ENCODE results near the gene TPRA1.

The TPRA1 gene

GRCh38 chr3:127578802-127579201, 11.7 kb downstream of the TPRA1 start:
- peaks cover 7% of the 10 kb centered on the region for H3K36me3 ChIP-seq (ENCODE audit: control insufficient read depth, insufficient read depth, low read length)
- no peaks in the 10 kb centered on the region for H3K9me3 ChIP-seq (ENCODE audit: control insufficient read depth, low read length)
- H3K27me3 ChIP-seq (ENCODE audit: control insufficient read depth, insufficient read depth, low read length, poor library complexity, severe bottlenecking), result no peaks in the 10 kb centered on the region
- H3K27ac ChIP-seq (ENCODE audit: insufficient read depth, low read depth, low read length, poor library complexity, severe bottlenecking), result no peak overlapping the region
- peaks cover 3% of the 10 kb centered on the region for H3K4me1 ChIP-seq (ENCODE audit: control insufficient read depth, insufficient read depth, low read length)
- 91 to 94% methylated on average over 6 of the region's 6 CpGs for WGBS, 2 experiments
- H3K4me3 ChIP-seq (ENCODE audit: insufficient read depth, low read depth, low read length), result no peak overlapping the region

GRCh38 chr3:127578168-127578567, 12.4 kb downstream of the TPRA1 start:
- no peak overlapping the region for H3K27ac ChIP-seq (ENCODE audit: insufficient read depth, low read depth, low read length, poor library complexity, severe bottlenecking)
- peaks cover 3% of the 10 kb centered on the region for H3K4me1 ChIP-seq (ENCODE audit: control insufficient read depth, insufficient read depth, low read length)
- no peak overlapping the region for H3K4me3 ChIP-seq (ENCODE audit: insufficient read depth, low read depth, low read length)
- H3K9me3 ChIP-seq (ENCODE audit: control insufficient read depth, low read length), result no peaks in the 10 kb centered on the region
- no peaks in the 10 kb centered on the region for H3K27me3 ChIP-seq (ENCODE audit: control insufficient read depth, insufficient read depth, low read length, poor library complexity, severe bottlenecking)
- 77 to 90% methylated on average over 2 of the region's 2 CpGs for WGBS, 2 experiments
- H3K36me3 ChIP-seq (ENCODE audit: control insufficient read depth, insufficient read depth, low read length), result peaks cover 7% of the 10 kb centered on the region

DNA sequence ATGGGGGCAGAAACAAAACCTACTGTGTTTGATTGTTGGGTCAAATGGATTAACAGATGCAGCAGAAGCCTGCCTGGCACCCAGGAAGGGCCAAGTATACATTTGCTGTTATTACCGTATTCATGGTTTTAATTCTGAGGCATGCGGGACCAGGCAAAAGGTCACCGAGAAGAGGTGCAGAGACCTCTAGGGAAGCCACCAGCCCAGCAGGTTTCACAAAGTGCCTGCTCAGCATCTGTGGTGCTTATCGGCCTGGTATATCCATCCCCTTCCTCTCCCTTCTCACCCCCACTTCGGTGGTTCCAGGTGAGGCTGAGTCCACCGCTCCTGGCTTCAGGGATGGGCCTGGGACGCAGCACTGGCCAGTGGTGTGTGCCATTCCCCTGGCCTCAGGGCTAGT, 13.1 kb downstream of the TPRA1 start:
- no peaks in the 10 kb centered on the region for H3K27me3 ChIP-seq (ENCODE audit: control insufficient read depth, insufficient read depth, low read length, poor library complexity, severe bottlenecking)
- no peak overlapping the region for H3K4me3 ChIP-seq (ENCODE audit: insufficient read depth, low read depth, low read length)
- WGBS, 2 experiments, result 91 to 96% methylated on average over 7 of the region's 7 CpGs
- peaks cover 7% of the 10 kb centered on the region for H3K36me3 ChIP-seq (ENCODE audit: control insufficient read depth, insufficient read depth, low read length)
- peaks cover 3% of the 10 kb centered on the region for H3K4me1 ChIP-seq (ENCODE audit: control insufficient read depth, insufficient read depth, low read length)
- no peak overlapping the region for H3K27ac ChIP-seq (ENCODE audit: insufficient read depth, low read depth, low read length, poor library complexity, severe bottlenecking)
- no peaks in the 10 kb centered on the region for H3K9me3 ChIP-seq (ENCODE audit: control insufficient read depth, low read length)

- Histone ChIP-seq H3K4me1 (ENCODE audit: control insufficient read depth, insufficient read depth, low read length) (peaks cover 3% of the 10 kb centered on the region), H3K27me3 (ENCODE audit: control insufficient read depth, insufficient read depth, low read length, poor library complexity, severe bottlenecking) (no peaks in the 10 kb centered on the region), H3K4me3 (ENCODE audit: insufficient read depth, low read depth, low read length) (no peak overlapping the region), H3K27ac (ENCODE audit: insufficient read depth, low read depth, low read length, poor library complexity, severe bottlenecking) (no peak overlapping the region), H3K36me3 (ENCODE audit: control insufficient read depth, insufficient read depth, low read length) (peaks cover 7% of the 10 kb centered on the region), H3K9me3 (ENCODE audit: control insufficient read depth, low read length) (no peaks in the 10 kb centered on the region)
- WGBS, 2 experiments, result 50 to 51% methylated on average over 46 of the region's 46 CpGs
Measured at GRCh38 chr3:127574880-127575878, 15.4 kb downstream of the TPRA1 start.

DNA sequence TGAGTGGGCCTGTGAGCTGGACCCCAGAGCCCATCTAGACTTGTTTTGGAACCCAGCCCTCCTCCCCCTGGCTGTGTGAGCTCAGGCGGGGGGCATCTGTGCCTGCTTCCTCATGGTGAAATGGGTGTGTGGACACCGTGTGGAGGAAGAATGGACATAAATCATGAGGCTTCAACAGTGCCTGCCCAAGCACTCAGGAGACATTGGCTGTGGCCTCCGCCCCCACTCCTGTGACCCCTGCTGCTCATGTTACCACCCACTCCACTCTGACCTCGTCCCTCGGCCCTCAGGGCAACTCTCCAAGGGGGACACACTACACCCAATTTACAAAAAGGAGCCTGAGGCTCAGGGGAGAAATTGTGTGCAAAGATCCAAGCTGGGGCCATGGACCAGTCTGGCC, 16.6 kb downstream of the TPRA1 start:
- H3K27me3 ChIP-seq (ENCODE audit: control insufficient read depth, insufficient read depth, low read length, poor library complexity, severe bottlenecking), result no peaks in the 10 kb centered on the region
- H3K27ac ChIP-seq (ENCODE audit: insufficient read depth, low read depth, low read length, poor library complexity, severe bottlenecking), result no peak overlapping the region
- H3K4me3 ChIP-seq (ENCODE audit: insufficient read depth, low read depth, low read length), result no peak overlapping the region
- WGBS, 2 experiments, result 86 to 92% methylated on average over 5 of the region's 5 CpGs
- H3K36me3 ChIP-seq (ENCODE audit: control insufficient read depth, insufficient read depth, low read length), result peaks cover 7% of the 10 kb centered on the region
- H3K9me3 ChIP-seq (ENCODE audit: control insufficient read depth, low read length), result no peaks in the 10 kb centered on the region
- peaks cover 12% of the 10 kb centered on the region for H3K4me1 ChIP-seq (ENCODE audit: control insufficient read depth, insufficient read depth, low read length)

DNA sequence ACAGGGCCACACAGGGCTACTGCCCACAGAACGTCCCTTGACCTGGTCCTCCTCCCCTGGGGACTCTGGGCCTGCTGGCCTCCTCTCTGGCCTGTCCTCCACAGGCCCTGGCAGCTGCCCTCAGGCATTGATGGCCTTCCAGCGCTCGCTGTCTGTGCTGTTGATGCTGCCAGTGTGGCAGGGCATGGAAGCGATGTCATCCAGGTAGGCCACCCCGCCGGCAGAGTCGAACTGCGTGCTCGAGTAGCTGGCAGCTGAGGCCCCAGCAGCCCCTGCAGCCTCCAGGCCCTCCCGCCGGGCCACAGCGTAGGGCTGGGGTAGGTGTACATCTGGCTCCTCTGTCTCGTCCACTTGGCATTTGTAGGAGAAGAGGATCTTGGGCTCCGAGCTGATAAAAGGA, 17.1 kb downstream of the TPRA1 start:
- Histone ChIP-seq H3K4me1 (ENCODE audit: control insufficient read depth, insufficient read depth, low read length) (peaks cover 12% of the 10 kb centered on the region), H3K4me3 (ENCODE audit: insufficient read depth, low read depth, low read length) (no peak overlapping the region), H3K27me3 (ENCODE audit: control insufficient read depth, insufficient read depth, low read length, poor library complexity, severe bottlenecking) (no peaks in the 10 kb centered on the region), H3K36me3 (ENCODE audit: control insufficient read depth, insufficient read depth, low read length) (peaks cover 7% of the 10 kb centered on the region), H3K27ac (ENCODE audit: insufficient read depth, low read depth, low read length, poor library complexity, severe bottlenecking) (no peak overlapping the region), H3K9me3 (ENCODE audit: control insufficient read depth, low read length) (no peaks in the 10 kb centered on the region)
- 94 to 96% methylated on average over 14 of the region's 14 CpGs for WGBS, 2 experiments

- Histone ChIP-seq H3K9me3 (ENCODE audit: control insufficient read depth, low read length) (no peaks in the 10 kb centered on the region), H3K4me1 (ENCODE audit: control insufficient read depth, insufficient read depth, low read length) (peaks cover 12% of the 10 kb centered on the region), H3K27me3 (ENCODE audit: control insufficient read depth, insufficient read depth, low read length, poor library complexity, severe bottlenecking) (no peaks in the 10 kb centered on the region), H3K27ac (ENCODE audit: insufficient read depth, low read depth, low read length, poor library complexity, severe bottlenecking) (no peak overlapping the region), H3K36me3 (ENCODE audit: control insufficient read depth, insufficient read depth, low read length) (peaks cover 7% of the 10 kb centered on the region), H3K4me3 (ENCODE audit: insufficient read depth, low read depth, low read length) (no peak overlapping the region)
- 93 to 96% methylated on average over 3 of the region's 3 CpGs for WGBS, 2 experiments
Measured at GRCh38 chr3:127572735-127573134, 17.8 kb downstream of the TPRA1 start.

DNA sequence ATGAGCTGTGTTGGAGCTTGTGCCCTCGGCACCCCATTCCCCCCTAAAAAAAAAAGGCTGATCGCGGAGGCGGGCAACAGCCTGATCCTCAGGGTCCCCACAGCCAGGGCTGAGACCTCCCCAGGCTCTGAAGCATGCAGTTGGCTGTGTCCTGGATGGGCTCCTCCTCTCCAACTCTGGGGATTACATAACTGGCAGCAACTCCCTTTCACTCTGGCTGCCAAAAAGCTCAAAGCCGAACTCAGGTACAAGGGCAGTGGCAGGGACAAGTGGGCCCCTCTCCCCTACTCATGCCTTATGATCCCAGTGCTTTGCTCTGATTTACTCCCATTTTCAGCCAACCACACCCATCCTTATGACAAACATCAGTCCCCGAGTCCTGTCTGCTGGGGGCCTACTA, 18.3 kb downstream of the TPRA1 start:
- Histone ChIP-seq H3K27me3 (ENCODE audit: control insufficient read depth, insufficient read depth, low read length, poor library complexity, severe bottlenecking) (no peaks in the 10 kb centered on the region), H3K9me3 (ENCODE audit: control insufficient read depth, low read length) (no peaks in the 10 kb centered on the region), H3K4me3 (ENCODE audit: insufficient read depth, low read depth, low read length) (no peak overlapping the region), H3K27ac (ENCODE audit: insufficient read depth, low read depth, low read length, poor library complexity, severe bottlenecking) (no peak overlapping the region), H3K36me3 (ENCODE audit: control insufficient read depth, insufficient read depth, low read length) (peaks cover 7% of the 10 kb centered on the region), H3K4me1 (ENCODE audit: control insufficient read depth, insufficient read depth, low read length) (peaks cover 16% of the 10 kb centered on the region)
- WGBS, 2 experiments, result 93 to 99% methylated on average over 6 of the region's 6 CpGs

GRCh38 chr3:127570520-127570919, 20.0 kb downstream of the TPRA1 start:
- H3K4me1 ChIP-seq (ENCODE audit: control insufficient read depth, insufficient read depth, low read length), result peaks cover 18% of the 10 kb centered on the region
- peaks cover 7% of the 10 kb centered on the region for H3K36me3 ChIP-seq (ENCODE audit: control insufficient read depth, insufficient read depth, low read length)
- no peaks in the 10 kb centered on the region for H3K9me3 ChIP-seq (ENCODE audit: control insufficient read depth, low read length)
- no peak overlapping the region for H3K27ac ChIP-seq (ENCODE audit: insufficient read depth, low read depth, low read length, poor library complexity, severe bottlenecking)
- H3K4me3 ChIP-seq (ENCODE audit: insufficient read depth, low read depth, low read length), result no peak overlapping the region
- 97% methylated on average over 7 of the region's 7 CpGs for WGBS, 2 experiments
- H3K27me3 ChIP-seq (ENCODE audit: control insufficient read depth, insufficient read depth, low read length, poor library complexity, severe bottlenecking), result no peaks in the 10 kb centered on the region

DNA sequence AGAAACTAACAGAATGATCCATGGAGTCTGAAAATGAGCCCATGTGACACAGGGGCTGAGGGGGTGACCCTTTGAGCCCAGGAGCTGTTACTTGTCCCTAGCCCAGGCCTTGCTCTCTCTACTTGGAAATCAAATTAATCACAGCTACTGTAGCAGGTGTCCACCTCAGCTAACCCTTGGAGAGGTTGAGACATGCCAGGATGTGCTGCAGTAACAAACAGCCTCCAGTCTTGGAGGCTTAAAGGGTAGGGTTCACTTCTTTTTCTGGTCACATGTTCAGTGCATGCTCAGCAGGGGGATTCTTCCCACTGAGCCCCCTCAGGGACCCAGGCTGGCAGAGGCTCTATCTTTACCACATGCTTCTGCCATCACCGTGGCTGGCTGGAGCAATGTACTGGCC, 21.4 kb downstream of the TPRA1 start:
- 93 to 95% methylated on average over 1 of the region's 1 CpG for WGBS, 2 experiments
- H3K9me3 ChIP-seq (ENCODE audit: control insufficient read depth, low read length), result no peaks in the 10 kb centered on the region
- no peak overlapping the region for H3K4me3 ChIP-seq (ENCODE audit: insufficient read depth, low read depth, low read length)
- H3K4me1 ChIP-seq (ENCODE audit: control insufficient read depth, insufficient read depth, low read length), result peaks cover 15% of the 10 kb centered on the region
- no peaks in the 10 kb centered on the region for H3K27me3 ChIP-seq (ENCODE audit: control insufficient read depth, insufficient read depth, low read length, poor library complexity, severe bottlenecking)
- H3K27ac ChIP-seq (ENCODE audit: insufficient read depth, low read depth, low read length, poor library complexity, severe bottlenecking), result no peak overlapping the region
- H3K36me3 ChIP-seq (ENCODE audit: control insufficient read depth, insufficient read depth, low read length), result no peaks in the 10 kb centered on the region
